GM18499 (cell line): ENCODE data around the gene TMBIM4.
"Not testable (repeated sequence)": the region's sequence is repeated elsewhere in the genome, so short reads cannot be mapped to it uniquely, and the experiment has no call there.

Source experiments
- ATAC-seq: cut with Tn5 transposase; IDR thresholded peaks from one replicate; pipeline ENCODE4 v1.9.1; 2021; ENCODE audit warnings: moderate number of reproducible peaks; ENCODE audit not compliant: insufficient read depth, unreplicated experiment

Gene TMBIM4, protein sequence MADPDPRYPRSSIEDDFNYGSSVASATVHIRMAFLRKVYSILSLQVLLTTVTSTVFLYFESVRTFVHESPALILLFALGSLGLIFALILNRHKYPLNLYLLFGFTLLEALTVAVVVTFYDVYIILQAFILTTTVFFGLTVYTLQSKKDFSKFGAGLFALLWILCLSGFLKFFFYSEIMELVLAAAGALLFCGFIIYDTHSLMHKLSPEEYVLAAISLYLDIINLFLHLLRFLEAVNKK

DNA sequence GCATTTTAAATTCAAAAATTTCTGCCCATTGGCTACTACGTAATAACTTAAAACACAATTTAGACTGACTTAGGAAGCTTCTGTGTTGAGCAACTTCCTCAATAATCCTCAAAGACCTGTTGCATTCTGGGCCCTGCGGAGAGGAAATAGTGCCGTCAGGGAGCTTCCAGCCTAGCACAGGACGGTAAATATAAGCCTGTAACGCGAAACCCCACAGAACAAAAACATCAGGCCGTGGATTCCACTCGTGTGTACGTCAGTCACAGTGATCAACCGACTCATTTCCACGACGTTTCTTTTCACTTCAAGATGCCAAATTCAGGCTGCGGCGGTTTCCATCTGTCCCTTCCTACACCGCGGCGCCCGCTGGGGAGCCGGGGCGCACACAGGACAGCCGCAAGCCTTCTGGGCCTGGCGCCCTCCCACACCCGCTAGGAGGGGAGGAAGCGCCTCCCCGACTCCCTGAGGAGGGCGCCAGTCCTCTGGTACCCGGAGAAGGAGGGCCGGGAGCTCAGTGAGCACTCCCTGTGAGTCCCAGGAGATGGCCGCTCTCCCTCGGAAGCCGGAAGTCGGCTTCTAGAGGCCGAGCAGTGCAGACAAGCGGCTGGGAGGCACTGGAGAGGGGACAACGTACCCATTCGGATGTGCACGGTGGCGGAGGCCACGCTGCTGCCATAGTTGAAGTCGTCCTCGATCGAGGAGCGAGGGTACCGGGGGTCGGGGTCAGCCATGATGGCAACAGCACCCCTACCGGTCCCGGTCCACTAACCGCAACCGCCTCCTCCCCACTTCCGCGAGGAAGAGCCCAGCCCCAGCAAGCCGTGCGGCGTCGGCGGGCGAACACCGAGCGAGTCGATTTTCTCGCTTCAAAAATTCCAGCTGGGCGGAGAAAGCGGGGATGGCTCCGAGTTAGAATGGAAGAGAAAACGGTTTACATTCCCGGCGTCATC, at the start of gene TMBIM4:
Gene TMBIM4 (minus strand): TSS at position 776 of the 950 bp plus-strand sequence. CDS start 45 bp downstream, at position 731.
- ATAC-seq, result peak; percentile 80

DNA sequence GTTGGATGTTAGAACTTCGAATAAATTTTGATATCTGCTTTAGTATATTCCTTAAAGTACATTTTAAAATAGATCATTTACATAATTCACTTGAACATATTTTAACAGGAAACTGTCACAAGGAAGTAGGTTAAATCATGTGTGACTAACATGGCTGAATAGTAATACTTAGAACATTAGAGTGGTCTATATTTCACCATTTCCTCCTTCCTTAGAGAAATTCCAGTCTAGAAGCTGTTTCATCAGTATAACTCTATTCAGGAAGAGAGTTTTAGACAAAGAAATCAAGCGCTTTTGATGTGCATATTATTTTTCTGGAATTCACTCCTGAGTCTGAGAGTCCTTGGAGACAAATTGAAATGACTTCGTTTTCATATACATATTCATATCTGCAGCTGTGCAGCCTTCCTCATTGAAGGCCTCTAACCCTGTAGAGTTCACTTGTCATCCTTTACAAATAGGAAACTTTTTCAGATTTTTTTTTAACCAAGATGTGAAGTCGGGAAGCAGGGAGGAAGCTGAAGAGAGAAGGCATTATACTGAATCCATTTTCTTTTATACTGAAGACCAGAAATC, 47.6 kb upstream of the TMBIM4 start:
- ATAC-seq, result no peak

DNA sequence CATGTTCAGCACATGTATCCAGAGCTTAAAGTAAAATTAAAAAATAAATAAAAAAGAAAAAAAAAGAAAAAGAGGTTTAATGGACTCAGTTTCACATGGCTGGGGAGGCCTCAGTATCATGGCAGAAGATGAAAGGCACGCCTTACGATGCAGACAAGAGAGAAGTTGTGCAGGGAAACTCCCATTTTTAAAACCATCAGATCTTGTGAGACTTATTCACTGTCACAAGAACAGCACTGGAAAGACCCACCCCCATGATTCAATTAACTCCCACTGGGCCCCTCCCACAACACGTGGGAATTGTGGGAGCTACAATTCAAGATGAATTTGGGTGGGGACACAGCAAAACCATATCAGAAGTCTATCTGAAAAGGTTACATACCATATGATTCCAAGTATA, 43.2 kb upstream of the TMBIM4 start:
- ATAC-seq, result not testable (repeated sequence)

DNA sequence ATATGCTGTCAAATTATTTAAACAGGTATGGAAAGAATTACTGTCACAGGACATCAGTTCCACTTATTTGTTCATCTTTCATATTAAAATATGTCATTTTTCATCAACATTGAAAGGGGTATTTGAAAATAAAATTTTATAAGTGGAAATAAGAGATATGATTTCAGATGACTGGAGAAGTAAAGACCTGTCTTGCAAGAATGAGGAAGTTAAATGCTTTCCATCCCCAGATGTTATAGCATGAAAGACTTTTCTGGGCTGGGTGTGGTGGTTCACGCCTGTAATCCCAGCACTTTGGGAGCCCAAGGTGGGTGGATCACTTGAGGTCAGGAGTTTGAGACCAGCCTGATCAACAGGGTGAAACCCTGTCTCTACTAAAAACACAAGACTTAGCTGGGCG, 41.8 kb upstream of the TMBIM4 start:
- not testable (repeated sequence) for ATAC-seq

DNA sequence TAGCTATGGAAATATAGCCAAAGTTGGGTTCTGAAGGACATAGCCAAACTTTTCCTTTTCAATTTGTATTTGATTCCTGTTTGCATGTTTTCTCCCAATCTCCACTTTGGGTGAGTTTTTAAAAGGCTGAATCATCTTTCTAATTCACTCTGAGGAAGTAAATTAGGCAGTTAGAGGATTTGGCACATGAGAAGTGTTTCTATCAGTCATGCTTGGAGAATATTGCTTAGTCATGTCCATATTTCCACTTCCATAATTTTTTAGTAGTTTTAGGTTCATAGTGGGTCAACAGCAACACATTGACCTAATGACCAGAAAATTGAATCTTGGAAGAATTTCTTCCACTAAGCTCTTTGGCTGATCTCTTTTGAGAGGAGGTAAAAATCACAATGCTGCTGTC, 41.0 kb upstream of the TMBIM4 start:
- ATAC-seq, result no peak

DNA sequence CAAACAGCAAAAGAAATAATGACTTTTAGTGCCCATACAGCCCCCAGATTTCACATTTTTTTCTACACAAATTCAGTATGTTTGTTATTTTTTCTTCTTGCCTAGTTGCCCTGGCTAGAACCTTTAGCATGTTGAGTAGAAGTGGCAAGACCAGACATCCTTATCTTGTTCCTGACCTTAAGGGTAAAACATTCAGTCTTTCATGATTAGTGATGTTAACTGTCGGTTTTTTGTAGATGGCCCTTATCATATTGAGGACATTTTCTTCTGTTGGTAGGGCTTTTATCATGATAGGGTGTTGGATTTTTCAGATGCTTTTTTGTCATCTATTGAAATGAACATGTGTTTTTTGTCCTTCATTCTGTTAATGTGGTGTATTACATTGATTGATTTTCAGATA, 36.3 kb upstream of the TMBIM4 start:
- no peak for ATAC-seq

DNA sequence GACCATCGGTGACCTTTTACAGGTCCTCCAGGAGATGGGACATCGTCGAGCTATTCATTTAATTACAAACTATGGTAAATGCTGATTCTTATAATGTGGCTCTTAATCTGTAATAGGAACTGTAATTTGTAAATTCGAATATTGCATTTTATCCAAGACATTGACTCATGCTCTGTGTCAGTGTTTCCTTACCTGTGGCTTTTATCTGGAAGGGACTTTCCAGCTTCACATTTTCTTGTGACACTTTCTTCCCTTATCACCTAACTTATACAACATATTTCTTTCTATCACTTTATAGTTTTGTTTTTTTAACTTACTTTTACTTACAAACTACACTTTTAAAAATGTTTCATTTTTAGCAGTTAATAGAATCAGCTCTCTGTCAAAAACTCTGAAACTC, 34.0 kb upstream of the TMBIM4 start:
- no peak for ATAC-seq

DNA sequence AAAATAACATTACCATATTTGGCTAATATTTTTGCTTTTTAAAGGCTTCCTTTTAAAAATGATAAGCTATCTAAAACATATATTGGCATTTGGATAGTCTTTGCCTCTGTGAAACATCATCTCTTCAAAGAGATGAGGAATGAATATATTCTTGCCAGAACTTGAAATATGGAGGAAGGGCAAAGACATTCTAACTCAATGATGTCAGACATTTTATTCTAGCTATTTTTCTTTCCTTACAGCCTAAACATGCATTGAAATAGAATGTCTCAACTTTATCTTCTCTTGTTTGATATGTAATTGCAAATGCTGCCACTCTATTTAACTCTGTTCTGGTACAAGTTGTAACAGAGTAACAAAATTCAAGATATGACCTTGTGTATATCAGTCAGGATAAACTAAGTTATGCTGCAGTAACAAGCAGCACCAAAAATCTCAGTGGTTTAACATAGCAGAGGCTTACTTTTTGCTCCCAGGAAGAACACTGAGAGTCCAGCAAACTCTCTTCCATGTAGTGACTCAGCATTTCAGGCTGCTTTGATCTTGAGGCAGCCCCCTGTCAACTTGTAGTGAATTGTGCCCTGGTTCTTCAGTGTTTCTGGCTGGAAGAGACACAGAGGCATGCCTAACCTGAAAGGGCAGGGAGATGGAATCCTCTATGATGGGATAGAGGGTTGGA, 30.2 kb upstream of the TMBIM4 start:
- no peak for ATAC-seq

DNA sequence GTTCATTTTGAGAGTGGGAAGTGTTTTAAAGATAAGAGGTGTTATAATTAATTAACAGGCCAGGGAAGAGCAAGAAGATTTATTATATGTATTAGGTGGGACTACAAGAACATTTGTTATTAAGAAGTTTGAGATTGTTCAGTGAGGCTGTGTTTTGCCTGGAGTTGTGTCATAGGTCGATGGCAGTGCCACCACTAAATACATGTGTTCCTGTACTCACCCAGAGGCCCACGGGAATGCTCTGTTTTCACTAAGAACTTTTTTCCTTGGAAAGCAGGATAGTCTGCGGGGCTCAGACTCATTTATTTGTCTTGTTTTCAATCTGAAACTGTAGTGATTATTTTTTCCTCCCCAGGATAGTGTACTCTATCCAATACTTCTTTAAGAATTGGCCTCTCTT, 29.3 kb upstream of the TMBIM4 start:
- no peak for ATAC-seq

DNA sequence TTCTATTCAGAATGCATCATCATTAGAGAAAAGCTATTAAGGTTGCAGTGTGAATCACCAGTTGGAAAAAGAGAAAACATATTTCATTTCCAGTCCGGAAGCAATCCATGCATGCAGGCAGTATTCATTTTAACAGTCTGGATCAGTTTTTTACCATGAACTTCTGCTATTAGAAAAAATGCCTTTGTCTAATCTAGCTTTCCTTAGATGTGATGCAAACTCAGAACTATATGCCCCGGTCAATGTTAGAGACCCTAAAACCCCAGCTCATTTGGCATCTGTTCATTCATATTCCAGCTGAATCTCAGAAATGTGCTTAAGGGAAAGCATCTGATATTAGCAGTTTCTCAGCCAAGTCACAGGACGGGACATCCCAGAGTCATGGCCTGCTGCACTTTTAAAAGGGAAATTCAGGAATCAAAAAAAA, 27.7 kb upstream of the TMBIM4 start:
- no peak for ATAC-seq

DNA sequence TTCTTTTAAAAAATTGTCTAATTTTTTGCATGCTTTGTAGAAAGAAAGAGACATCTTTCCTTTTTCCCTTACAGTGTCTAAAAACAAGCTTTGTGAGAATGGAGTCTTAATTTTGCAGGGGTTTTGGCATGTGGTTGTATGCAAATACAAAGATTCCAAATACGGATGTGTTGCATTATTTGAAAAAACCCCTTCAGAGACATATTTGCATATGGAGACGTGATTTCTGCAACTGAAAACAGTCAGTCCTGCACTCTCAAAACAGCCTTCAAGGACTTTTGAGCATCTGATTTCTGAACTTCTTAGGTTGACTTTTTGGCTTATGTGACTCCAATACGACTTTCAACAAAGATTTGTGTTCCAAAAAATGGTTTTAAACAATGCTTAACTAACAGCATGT, 27.0 kb upstream of the TMBIM4 start:
- ATAC-seq, result peak; percentile 95

DNA sequence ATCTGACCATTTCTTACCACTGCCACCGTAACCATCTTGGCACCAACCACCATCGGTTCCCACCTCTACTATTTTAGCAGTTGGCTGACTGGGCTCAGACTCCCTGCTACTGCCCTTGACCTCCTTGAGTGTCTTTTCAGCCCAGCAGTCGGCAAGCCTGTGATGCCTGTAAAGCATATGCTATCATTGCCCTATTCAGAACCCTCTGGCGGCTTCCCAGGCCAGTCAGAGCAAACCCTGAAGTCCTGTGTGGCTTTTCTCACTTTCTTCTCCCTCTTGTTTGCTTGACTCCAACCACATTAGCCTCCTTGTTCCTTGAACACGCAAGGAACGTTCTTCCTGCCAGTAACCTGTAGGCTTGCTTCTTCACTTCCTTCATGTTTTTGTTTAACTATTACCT, 25.4 kb upstream of the TMBIM4 start:
- no peak for ATAC-seq

DNA sequence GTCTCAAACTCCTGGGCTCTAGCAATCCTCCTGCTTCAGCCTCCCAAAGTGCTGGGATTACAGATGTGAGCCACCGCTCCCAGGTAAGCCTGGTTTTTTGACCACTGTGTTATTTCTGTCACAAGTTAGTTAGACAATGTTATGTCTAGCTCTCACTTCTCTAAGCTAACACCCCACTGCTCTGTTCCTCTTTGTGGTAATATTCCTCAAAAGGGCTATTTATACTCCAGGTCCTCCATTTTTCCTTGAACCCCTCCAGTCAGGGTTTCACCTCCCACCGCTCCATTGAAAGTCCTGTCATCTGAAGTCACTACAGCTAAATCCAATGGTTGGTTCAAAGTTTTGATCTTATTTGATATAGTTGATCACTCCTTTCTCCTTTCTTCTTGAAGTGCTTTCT, 24.3 kb upstream of the TMBIM4 start:
- ATAC-seq, result no peak

DNA sequence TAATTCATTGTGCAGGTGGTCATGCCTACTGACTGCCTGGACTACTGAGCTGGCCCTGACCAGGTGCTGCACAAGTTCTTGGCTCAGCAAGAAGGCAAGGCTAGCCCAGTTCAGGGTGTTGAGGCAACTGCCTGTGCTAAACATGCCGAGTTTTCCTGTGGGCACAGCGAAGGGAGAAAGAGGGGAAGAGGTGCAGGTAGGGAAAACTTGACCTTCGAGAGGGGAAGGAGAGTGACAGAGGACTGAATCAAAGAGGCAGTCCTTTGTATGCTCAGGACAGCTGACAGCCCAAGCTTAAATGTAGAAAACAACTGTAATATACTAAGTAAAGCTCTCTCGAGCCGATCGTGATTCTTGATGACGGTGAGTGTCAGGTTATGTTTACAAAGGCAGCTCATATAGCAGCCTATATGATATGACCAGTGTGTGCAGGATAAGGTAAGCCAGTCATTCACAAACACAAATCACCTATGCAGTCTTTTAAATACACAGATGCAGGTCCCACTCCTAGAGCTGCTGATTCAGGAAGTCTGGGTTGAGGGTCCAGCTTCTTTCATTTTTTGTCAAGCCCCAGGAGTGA, 21.8 kb upstream of the TMBIM4 start:
- ATAC-seq, result no peak

DNA sequence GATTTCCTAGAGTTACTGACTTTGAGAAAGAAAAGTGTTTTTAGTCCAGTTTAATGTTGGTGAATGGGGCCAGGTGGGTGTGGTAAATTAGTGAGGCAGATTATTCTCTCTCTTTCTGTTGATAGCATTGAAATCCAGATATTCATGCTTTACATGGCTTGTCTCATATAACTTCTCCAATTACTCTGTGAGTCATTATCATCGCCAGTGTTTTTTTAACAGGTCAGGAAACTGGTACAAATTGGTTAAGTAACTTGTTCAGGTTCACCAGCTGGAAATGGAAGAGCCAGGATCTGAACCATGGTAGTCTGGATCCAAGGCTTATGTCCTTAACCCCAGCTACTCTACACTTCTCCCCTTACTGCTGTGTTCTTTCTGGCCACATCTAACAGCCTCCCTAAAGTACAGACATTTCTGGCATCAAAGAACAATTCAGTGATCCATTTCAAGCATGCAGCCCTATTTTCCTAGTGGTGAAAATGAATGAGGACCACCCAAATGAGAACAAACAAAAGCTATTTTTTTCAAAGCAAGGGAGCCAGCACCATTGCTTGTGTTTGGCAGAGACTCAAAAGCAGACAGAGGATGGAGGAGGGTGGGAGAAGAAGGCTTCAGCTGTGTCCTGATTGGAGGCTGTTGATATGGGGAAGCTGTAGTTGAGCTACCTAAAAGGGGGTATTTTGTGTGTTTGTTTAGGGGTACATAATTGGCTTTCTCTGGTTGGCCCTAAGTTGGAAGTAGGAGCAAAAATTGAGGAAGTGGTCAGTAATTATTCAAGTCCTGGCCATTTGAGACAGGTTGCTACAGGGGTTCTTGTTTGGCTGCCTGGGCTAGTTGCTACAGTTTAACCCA, 20.9 kb upstream of the TMBIM4 start:
- no peak for ATAC-seq

DNA sequence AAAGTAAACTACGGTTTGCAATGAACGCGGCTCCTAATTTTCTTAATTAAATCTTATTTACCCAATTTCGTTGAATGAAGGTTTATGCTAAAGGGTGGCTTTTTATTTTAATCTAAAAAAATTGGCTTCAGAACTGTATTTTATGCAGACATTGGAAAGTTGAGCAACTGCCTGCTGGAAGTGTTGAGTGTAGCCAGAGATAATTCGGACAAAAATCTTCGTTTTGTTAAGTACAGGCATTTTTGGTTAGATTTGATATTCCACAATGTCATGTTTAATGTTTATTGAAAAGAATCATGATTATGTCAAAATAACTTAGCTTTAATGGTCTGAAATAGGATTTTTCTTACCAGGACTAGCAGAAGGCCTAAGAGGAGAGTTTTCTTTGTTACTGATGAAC, 20.1 kb upstream of the TMBIM4 start:
- no peak for ATAC-seq

DNA sequence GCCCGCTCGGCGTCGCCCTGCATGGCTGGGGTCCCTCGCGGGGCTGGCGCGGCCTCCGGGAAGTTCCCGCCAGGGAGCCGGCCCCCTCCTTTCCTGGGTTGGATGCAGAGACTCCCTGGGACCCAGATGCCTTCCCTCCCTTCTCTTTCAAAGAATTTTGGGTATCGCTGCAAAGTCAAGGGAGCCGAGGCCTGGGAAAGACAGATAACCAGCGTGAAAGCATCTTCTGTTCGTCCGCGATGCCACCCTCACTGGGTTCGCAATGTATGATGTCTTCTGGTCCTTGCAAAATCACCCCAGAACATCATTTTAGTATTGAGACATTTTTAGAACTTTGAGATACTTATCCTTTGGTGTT, 19.7 kb upstream of the TMBIM4 start:
- ATAC-seq, result no peak

DNA sequence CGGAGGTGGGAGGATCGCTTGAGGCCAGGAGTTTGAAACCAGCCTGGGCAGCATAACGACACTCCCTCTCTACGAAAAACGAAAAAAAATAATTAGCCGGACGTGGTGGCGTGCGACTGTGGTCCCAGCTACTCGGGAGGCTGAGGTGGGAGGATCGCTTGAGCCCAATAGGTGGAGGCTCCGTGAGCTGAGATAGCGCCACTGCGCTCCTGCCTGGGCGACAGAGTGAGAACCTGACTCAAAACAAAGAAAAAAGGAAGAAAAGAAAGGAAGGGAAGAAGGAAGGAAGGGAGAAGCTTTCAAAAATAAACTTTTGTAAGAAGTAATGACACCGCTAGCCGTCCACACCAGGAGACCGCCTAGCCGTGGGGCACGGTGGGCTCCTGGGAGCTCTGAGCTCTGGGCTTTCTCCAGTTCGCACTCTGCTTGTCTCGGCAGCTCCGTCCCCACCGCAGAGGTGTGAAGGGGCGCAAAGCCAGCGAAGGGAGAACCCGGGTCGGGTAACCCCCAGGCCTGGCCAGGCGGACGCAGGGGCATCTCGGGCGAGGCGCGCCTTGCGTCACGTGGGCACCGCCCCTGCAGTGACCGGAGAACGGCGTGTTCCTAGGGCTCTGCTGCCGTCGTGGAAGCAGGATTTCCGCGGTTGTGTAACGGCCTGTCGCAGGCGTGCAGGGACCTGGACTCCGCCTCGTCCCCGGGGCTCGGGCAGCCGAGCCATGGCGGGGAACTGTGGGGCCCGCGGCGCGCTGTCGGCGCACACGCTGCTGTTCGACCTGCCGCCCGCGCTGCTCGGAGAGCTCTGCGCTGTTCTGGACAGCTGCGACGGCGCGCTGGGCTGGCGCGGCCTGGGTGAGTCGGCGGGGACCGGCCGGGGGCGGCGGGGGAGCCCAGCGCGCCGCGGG, 19.0 kb upstream of the TMBIM4 start, which contains the start of gene IRAK3:
Gene IRAK3 (plus strand): TSS at position 631 of the 902 bp plus-strand sequence. CDS start 86 bp downstream, at position 717.
- no peak for ATAC-seq
